Skeletal muscle satellite cell (primary cell): Measurements from ENCODE around the gene TMUB1.
"Not testable (repeated sequence)": the region's sequence is repeated elsewhere in the genome, so short reads cannot be mapped to it uniquely, and the experiment has no call there.

Source experiments
- H3K27me3 ChIP-seq: 2 replicates; pipeline ENCODE4 v1.7.0; 2013; ENCODE audit warnings: low read length; ENCODE audit not compliant: control insufficient read depth, insufficient read depth
- H3K36me3 ChIP-seq: 2 replicates; pipeline ENCODE4 v1.7.0; 2013; ENCODE audit warnings: mild to moderate bottlenecking, control low read depth, low read length; ENCODE audit not compliant: insufficient read depth
- H3K4me1 ChIP-seq: 2 replicates; pipeline ENCODE4 v1.7.0; 2013; ENCODE audit warnings: low read length; ENCODE audit not compliant: control insufficient read depth, insufficient read depth
- H3K4me2 ChIP-seq: 2 replicates; pipeline ENCODE4 v1.7.0; 2013; ENCODE audit warnings: mild to moderate bottlenecking, low read length
- H3K4me3 ChIP-seq: 2 replicates; pipeline ENCODE4 v1.7.0; 2013; ENCODE audit warnings: low read length
- H3K9ac ChIP-seq: 2 replicates; pipeline ENCODE4 v1.7.0; 2013; ENCODE audit warnings: mild to moderate bottlenecking, low read depth, low read length, moderate library complexity
- H3K9me3 ChIP-seq: replicated peaks from 2 replicates; pipeline ENCODE4 v1.7.0; 2013; ENCODE audit warnings: mild to moderate bottlenecking, control low read depth, low read length

The TMUB1 gene

DNA sequence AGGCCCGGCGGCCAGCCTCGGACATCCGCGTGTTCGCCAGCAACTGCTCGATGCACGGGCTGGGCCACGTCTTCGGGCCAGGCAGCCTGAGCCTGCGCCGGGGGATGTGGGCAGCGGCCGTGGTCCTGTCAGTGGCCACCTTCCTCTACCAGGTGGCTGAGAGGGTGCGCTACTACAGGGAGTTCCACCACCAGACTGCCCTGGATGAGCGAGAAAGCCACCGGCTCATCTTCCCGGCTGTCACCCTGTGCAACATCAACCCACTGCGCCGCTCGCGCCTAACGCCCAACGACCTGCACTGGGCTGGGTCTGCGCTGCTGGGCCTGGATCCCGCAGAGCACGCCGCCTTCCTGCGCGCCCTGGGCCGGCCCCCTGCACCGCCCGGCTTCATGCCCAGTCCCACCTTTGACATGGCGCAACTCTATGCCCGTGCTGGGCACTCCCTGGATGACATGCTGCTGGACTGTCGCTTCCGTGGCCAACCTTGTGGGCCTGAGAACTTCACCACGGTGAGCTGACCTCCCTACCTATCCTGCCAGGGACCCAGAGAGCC is 34.3 kb downstream of the TMUB1 start:
- H3K27me3 ChIP-seq: no peaks in the 10 kb centered on the region
- peaks cover 10% of the 10 kb centered on the region for H3K4me1 ChIP-seq
- H3K9ac ChIP-seq: no peak overlapping the region
- H3K9me3 ChIP-seq: no peaks in the 10 kb centered on the region
- no peak overlapping the region for H3K4me2 ChIP-seq
- no peak overlapping the region for H3K4me3 ChIP-seq
- peaks cover 1% of the 10 kb centered on the region for H3K36me3 ChIP-seq

DNA sequence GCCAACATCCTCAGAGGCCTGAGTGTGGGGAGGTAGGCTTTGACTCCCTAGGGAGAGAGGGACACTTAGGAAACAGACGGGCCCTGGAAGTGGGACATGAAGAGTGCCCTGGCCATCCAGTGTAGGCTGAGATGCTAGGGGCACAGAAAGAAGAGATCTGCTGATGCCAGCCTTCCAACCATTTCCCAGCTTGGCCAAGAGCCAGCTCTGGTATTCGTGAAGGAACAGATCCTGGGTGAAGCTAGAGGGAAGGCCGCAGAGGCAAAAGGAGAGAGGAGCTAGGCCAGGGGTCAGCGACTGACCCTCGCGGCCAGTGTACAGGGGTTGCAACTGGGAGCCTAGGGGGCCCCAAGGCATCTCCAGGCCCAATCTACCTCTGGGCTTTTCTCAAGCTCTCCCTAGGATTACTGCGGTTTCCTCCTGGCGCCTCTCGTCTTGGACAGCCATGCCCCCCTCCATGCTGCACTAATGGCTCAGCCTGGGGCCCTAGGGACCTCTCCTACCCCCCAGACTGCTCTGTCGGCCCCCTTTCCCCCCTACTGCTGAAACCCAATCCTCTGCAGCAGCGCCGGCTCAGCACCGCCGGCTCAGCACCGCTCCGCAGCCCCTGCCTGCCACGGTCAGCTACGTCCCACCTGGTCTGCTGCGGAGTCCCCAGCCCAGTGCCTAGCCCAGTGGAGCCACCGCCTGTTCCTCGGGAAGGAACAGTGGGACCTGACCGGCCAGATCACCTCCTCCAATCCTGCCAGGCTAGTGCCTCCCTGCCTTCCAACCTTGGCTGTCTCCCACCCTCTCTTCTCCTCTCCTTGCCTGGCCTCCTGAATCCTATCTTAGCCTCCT is 35.1 kb downstream of the TMUB1 start, which contains the start of gene ASIC3:
TSS of gene ASIC3 (plus strand) at position 556 of the 840 bp plus-strand sequence. CDS start 355 bp downstream, outside the sequence.
- no peak within 1 kb of the TSS for H3K4me3 ChIP-seq
- H3K9me3 ChIP-seq: no peaks in the 10 kb centered on the region
- H3K4me1 ChIP-seq: peaks cover 10% of the 10 kb centered on the region
- peaks cover 3% of the 10 kb centered on the region for H3K36me3 ChIP-seq
- H3K9ac ChIP-seq: no peak within 1 kb of the TSS
- no peak within 1 kb of the TSS for H3K4me2 ChIP-seq
- no peaks in the 10 kb centered on the region for H3K27me3 ChIP-seq

DNA sequence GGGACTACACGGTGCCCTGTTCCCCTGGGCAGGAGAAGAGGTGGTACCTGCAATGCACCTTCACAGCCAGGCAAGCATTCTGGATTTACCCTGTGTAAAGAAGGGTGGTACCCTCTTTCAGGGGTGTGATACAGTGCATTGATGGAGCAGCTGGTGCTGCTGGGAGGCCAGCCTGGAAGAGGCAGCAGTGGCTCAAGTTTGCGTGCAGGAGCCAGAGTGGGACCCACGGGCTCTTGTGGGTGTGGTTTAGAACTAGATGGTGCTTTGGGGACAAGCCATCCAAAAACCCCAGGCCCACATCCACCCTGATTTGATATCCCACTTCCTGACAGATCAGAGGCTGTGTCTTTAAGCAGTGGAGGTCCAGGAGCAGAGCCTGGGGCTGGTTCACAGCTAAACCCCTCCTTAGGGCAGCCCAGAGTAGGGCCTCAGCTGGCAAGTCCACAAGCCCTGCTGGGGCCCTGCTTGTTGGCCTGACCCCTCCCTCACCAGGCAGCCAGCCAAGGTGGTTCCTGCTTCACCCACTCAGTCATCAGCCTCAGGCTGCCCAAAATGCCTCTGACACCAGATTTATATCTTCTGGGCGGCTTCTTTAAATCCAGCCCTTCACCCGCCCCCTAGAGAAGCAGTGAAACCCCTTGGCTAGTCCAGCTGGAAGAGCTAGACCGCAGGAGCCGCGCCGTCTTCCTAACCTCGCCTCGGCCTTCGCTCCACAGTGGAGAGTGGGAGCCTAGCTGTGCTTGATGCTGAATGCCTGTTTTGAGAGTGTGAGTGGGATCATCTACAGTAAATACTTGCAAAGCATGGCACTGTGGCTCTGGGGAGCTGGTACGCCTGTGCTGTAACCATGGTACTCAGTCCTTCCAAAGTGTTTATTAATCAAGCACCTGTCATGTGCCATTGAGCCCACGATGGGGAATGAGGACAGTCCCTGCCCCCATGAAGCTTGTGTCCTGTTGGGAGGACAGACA is 36.4 kb downstream of the TMUB1 start:
- Histone ChIP-seq H3K4me2 (peak overlapping the region; percentile 12), H3K9ac (no peak overlapping the region), H3K36me3 (peaks cover 8% of the 10 kb centered on the region), H3K9me3 (no peaks in the 10 kb centered on the region), H3K4me3 (no peak overlapping the region), H3K27me3 (no peaks in the 10 kb centered on the region), H3K4me1 (peaks cover 10% of the 10 kb centered on the region)

DNA sequence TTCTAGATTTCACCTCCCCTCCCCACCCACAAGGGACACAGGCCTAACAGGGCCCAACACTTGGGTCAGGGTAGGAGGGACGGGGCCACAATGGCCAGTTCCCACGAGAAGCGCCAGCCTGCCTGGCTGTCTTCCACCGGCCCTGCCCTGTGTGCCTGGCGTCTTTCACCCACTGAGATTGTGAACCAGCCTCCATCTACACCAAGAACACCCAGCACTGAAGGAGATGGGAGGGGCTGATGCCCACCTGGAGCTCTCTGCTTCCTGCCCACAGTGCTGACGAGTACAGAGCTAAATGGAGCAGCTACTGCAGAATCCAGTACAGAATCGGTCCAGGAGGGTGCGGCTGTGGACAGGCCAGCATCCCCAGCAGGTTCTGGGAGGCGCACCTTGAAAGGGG is 37.3 kb downstream of the TMUB1 start:
- Histone ChIP-seq H3K4me1 (peaks cover 10% of the 10 kb centered on the region), H3K4me3 (no peak overlapping the region), H3K36me3 (peaks cover 13% of the 10 kb centered on the region), H3K9ac (no peak overlapping the region), H3K27me3 (no peaks in the 10 kb centered on the region), H3K4me2 (no peak overlapping the region), H3K9me3 (no peaks in the 10 kb centered on the region)

DNA sequence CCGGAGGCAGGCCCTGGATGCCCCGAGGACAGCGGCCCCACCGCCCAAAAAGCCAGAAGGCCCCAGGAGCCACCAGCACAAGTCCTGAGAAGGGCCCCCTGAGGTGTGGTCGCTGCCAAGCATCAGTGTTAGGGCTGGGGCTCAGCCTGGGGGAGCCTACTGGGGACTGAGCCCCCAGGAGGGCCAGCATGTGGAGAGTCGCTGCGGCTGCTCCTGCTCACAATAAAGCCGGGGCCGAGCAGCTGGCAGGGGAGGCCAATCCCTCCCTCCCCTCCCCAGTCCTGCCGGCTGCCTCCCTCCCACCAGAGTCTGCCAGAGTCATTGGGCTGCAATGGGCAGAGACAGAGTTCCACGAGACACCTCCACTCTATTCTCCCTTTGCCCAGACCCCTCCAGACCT is 38.0 kb downstream of the TMUB1 start:
- Histone ChIP-seq H3K36me3 (peaks cover 13% of the 10 kb centered on the region), H3K4me3 (no peak overlapping the region), H3K9ac (no peak overlapping the region), H3K9me3 (no peaks in the 10 kb centered on the region), H3K4me2 (no peak overlapping the region), H3K4me1 (peaks cover 10% of the 10 kb centered on the region), H3K27me3 (no peaks in the 10 kb centered on the region)

DNA sequence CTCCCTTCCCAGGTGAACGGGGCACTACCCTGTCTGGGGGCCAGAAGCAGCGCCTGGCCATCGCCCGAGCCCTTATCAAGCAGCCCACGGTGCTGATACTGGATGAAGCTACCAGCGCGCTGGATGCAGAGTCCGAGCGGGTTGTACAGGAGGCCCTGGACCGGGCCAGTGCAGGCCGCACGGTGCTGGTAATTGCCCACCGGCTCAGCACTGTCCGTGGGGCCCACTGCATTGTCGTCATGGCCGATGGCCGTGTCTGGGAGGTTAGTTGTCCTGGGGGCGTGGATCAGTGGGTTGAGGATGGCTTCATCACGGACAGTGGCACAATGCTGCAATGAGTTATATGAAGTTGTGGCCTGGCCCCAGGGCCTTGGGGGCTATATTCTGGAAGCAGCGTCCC is 39.3 kb downstream of the TMUB1 start:
- peaks cover 13% of the 10 kb centered on the region for H3K36me3 ChIP-seq
- H3K4me1 ChIP-seq: peaks cover 22% of the 10 kb centered on the region
- no peak overlapping the region for H3K4me3 ChIP-seq
- H3K9me3 ChIP-seq: no peaks in the 10 kb centered on the region
- no peaks in the 10 kb centered on the region for H3K27me3 ChIP-seq
- H3K4me2 ChIP-seq: no peak overlapping the region
- H3K9ac ChIP-seq: no peak overlapping the region

DNA sequence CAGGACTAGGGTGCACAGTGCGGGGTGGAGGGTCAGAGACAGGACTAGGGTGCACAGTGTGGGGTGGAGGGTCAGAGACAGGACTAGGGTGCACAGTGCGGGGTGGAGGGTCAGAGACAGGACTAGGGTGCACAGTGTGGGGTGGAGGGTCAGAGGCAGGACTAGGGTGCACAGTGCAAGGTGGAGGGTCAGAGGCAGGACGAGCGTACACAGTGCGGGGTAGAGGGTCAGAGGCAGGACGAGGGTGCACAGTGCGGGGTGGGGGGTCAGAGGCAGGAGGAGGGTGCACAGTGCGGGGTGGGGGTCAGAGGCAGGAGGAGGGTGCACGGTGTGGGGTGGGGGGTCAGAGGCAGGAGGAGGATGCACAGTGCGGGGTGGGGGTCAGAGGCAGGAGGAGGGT is 39.8 kb downstream of the TMUB1 start:
- H3K4me3 ChIP-seq, H3K27me3 ChIP-seq, H3K9me3 ChIP-seq, H3K4me2 ChIP-seq, H3K9ac ChIP-seq: not testable (repeated sequence)
- peaks cover 13% of the 10 kb centered on the region for H3K36me3 ChIP-seq
- peaks cover 27% of the 10 kb centered on the region for H3K4me1 ChIP-seq

DNA sequence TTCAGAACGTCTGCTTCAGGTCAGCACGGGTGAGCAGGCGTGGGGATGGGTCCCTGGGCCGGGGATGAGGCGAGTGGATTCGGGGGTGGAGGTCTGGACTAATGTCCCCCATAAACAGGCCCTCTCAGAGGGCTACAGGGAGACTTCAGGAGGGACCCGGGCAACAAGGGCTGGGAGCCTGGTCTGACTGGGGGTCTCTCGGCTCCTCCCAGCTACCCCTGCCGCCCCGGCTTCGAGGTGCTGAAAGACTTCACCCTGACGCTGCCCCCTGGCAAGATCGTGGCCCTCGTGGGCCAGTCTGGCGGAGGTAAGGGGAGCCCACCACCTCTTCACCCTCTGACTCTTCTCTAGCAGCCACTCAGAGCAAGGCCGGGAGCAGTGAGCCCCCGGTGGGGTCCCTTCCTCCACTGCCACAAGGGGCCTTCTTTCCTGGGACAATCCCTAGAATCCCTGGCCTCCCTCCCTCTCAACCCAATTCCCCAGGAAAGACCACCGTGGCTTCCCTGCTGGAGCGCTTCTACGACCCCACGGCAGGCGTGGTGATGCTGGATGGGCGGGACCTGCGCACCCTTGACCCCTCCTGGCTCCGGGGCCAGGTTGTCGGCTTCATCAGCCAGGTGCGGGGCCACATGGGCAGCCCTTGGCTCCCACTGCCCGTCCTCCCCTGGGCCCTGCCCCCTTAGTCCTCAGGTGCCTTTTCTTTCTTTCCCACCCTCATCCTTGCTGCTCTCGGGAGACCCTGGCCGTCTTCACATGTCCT is 42.5 kb downstream of the TMUB1 start:
- peaks cover 28% of the 10 kb centered on the region for H3K36me3 ChIP-seq
- H3K4me1 ChIP-seq: peaks cover 24% of the 10 kb centered on the region
- H3K9ac ChIP-seq: no peak overlapping the region
- no peak overlapping the region for H3K4me2 ChIP-seq
- H3K9me3 ChIP-seq: no peaks in the 10 kb centered on the region
- H3K27me3 ChIP-seq: no peaks in the 10 kb centered on the region
- no peak overlapping the region for H3K4me3 ChIP-seq

DNA sequence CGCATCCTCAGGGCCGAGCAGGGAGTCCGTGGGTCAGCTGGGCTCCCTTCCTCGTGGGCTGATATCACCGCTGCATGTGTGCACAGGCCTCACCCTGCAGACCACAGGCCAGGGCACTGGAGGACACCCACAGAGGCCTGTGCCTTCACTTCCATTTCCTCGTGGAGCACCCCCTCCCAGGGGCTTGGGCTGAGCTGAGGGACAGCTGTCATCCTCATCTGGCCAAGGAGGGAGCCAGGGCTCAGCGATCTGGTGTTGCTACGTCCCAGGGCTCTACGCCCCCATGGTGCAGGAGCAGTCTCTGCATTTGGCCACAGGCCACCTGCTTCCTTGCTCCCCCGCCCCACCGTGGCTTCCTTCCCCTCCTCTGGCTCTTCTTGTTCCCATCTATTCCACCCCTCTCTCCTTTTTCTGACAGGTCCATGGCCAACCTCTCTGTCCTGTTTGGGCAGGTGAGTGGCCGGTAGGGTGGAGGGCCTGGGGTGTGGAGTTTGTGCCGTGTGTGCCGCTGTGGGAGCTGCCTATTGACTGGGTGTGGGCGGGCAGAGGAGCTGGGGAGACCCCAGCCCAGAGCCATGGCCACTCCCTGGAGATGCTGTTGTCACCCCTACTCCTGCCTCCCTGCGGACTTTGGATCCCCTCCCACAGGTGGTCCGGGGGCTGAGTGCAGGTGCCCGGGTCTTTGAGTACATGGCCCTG is 43.3 kb downstream of the TMUB1 start:
- H3K4me2 ChIP-seq: peak overlapping the region; percentile 62
- H3K9ac ChIP-seq: no peak overlapping the region
- no peaks in the 10 kb centered on the region for H3K9me3 ChIP-seq
- H3K36me3 ChIP-seq: peaks cover 36% of the 10 kb centered on the region
- no peak overlapping the region for H3K4me3 ChIP-seq
- peaks cover 24% of the 10 kb centered on the region for H3K4me1 ChIP-seq
- H3K27me3 ChIP-seq: no peaks in the 10 kb centered on the region

DNA sequence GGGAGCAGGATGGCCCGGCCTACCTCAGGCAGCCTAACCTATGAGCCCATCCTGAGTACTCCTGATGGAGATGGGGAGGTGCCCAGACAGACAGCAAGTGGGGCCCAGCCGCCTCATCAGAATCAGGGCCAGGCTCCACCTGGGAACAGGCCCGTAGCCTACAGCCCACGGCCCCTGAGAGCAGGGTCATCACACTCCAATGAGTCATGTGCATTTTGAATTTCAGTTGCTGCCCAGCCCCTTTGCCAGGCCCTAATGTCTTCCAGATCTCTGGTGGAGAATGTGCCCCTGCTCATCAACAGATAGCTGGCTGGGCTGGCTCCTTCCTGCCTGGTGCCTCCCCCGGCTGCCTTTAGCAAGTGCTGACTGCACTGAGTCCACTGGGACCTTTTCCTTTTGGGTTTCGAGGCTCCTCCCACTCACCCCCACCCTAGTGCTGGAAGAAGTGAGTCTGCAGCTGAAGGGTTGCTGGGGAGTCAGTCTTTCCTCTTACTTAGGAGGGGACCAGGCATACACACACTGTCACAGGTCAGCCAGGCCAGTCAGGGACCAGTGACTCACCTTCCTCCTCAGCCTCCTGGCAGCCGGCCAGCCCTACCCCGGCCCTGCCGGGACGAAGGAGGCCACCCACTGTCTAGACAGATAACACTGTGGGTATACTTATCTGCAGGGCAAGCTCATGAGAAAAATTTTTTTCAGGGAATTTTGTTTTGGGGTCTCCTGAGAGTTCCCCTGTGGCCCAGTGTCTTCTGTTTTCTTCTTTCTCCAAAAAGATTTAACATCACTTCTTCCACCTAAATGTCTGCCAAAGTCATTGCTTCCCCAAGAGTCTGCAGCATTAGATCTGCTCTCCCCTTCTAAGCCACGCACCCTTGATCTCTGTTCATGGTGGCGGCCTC is 44.1 kb downstream of the TMUB1 start:
- H3K9ac ChIP-seq: peak overlapping the region; percentile 58
- H3K27me3 ChIP-seq: no peaks in the 10 kb centered on the region
- H3K4me3 ChIP-seq: no peak overlapping the region

More for the DNA sequence above, 44.1 kb downstream of the TMUB1 start:
- Histone ChIP-seq H3K4me2 (peak overlapping the region; percentile 62), H3K4me1 (peaks cover 24% of the 10 kb centered on the region), H3K9me3 (no peaks in the 10 kb centered on the region), H3K36me3 (peaks cover 44% of the 10 kb centered on the region)
